ENCODE measurements around the gene OS9. TPM values are rescaled to one million over a fixed set of nuclear protein-coding genes. Genes with fewer than 3 reads are reported as not detected.
"Not testable (repeated sequence)": the region's sequence is repeated elsewhere in the genome, so short reads cannot be mapped to it uniquely, and the experiment has no call there.

Gene OS9
- total RNA-seq, 4 donors from 2014 or later, result 262 to 393 (median 286) TPM

- Histone ChIP-seq H3K27ac (no peak overlapping the region), H3K4me1 (no peaks in the 10 kb centered on the region), H3K36me3 (no peaks in the 10 kb centered on the region), H3K27me3 (no peaks in the 10 kb centered on the region), H3K4me3 (replicated peaks in 1 of 3) (no peak overlapping the region), H3K9me3 (no peaks in the 10 kb centered on the region)
- WGBS, 2 donors, result 73 to 86% methylated on average over 6 of the region's 6 CpGs
- TF ChIP-seq POLR2A (IDR thresholded peaks at IDR 0.05), result no peak
- TF ChIP-seq, protein P1, sequence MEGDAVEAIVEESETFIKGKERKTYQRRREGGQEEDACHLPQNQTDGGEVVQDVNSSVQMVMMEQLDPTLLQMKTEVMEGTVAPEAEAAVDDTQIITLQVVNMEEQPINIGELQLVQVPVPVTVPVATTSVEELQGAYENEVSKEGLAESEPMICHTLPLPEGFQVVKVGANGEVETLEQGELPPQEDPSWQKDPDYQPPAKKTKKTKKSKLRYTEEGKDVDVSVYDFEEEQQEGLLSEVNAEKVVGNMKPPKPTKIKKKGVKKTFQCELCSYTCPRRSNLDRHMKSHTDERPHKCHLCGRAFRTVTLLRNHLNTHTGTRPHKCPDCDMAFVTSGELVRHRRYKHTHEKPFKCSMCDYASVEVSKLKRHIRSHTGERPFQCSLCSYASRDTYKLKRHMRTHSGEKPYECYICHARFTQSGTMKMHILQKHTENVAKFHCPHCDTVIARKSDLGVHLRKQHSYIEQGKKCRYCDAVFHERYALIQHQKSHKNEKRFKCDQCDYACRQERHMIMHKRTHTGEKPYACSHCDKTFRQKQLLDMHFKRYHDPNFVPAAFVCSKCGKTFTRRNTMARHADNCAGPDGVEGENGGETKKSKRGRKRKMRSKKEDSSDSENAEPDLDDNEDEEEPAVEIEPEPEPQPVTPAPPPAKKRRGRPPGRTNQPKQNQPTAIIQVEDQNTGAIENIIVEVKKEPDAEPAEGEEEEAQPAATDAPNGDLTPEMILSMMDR (IDR thresholded peaks at IDR 0.05), result no peak
- DNase-seq, result no peak
- intact Hi-C loops (cut with DNase I), result no loop called here
These were observed 21.1 kb upstream of the OS9 start for GRCh38 chr12:57672801-57673200.

DNA sequence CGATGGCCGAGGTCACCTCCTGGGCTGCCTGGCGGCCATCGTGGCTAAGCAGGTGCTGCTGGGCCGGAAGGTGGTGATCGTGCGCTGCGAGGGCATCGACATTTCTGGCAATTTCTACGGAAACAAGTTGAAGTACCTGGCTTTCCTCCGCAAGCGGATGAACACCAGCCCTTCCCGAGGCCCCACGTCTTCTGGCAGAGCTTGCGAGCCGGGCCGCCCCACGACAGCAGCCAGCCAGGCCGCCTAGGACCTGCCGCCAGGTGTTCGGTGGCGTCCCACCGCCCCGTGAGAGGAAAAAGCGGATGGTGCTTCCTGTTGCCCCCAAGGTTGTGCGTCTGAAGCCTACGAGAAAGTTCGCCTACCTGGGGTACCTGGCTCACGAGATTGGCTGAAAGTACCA lies 19.2 kb upstream of the OS9 start:
- TF ChIP-seq, protein P1 (IDR thresholded peaks at IDR 0.05), result no peak
- TF ChIP-seq POLR2A (IDR thresholded peaks at IDR 0.05), result no peak
- H3K27me3 ChIP-seq, result no peaks in the 10 kb centered on the region
- no peaks in the 10 kb centered on the region for H3K4me1 ChIP-seq
- no peak for DNase-seq
- no peaks in the 10 kb centered on the region for H3K9me3 ChIP-seq
- H3K4me3 ChIP-seq (replicated peaks in 1 of 3), result no peak overlapping the region
- H3K36me3 ChIP-seq, result no peaks in the 10 kb centered on the region
- intact Hi-C loops (cut with DNase I), result no loop called here
- H3K27ac ChIP-seq, result no peak overlapping the region
- WGBS, 2 donors, result 88 to 91% methylated on average over 24 of the region's 29 CpGs

GRCh38 chr12:57677947-57678346 lies 16.0 kb upstream of the OS9 start:
- intact Hi-C loops (cut with DNase I), result not testable (repeated sequence)

DNA sequence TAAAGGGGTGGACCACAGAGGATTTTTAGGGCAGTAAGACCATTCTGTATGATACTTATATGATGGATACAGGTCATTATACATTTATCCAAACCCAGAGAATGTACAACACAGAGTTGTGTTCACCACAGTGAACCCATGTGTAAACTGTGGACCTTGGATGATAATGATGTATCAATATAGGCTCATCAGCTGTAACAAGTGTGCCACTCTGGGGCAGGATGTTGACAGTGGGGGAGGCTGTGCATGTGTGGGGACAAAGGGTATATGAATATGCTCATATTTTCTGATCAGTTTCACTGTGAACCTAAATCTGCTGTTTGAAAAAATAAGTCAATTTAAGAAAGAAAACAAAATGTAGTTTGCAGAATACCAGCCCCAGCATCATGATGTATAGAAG lies 14.2 kb upstream of the OS9 start:
- no peak for DNase-seq
- no peak overlapping the region for H3K27ac ChIP-seq
- no peaks in the 10 kb centered on the region for H3K27me3 ChIP-seq
- H3K4me3 ChIP-seq (replicated peaks in 1 of 3), result no peak overlapping the region
- no peaks in the 10 kb centered on the region for H3K36me3 ChIP-seq
- H3K4me1 ChIP-seq, result no peaks in the 10 kb centered on the region
- intact Hi-C loops (cut with DNase I), result no loop called here
- TF ChIP-seq, protein P1 (IDR thresholded peaks at IDR 0.05), result no peak
- no peak for TF ChIP-seq POLR2A (IDR thresholded peaks at IDR 0.05)
- H3K9me3 ChIP-seq, result no peaks in the 10 kb centered on the region

More at GRCh38 chr12:57677947-57678346, 16.0 kb upstream of the OS9 start:
- H3K4me3 ChIP-seq (replicated peaks in 1 of 3); H3K4me1 ChIP-seq; DNase-seq; H3K36me3 ChIP-seq; H3K27ac ChIP-seq; H3K9me3 ChIP-seq; H3K27me3 ChIP-seq: not testable (repeated sequence)
- 89 to 97% methylated on average over 9 of the region's 9 CpGs for WGBS, 2 donors

DNA sequence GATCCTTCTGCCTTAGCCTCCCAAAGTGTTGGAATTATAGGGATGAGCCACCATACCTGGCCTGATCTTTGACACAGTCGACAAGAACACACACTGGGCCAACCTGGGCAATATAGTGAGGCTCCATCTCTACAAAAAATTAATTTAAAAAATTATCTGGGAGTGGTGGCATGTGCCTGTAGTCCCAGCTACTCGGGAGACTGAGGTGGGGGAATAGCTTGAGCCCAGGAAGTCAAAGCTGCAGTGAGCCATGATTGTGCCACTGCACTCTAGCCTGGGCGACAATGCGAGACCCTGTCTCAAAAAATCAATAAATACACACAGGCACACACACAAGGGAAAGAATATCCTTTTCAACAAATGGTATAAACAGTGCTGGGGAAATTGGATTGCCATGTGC lies 6.1 kb upstream of the OS9 start:
- no peaks in the 10 kb centered on the region for H3K27me3 ChIP-seq
- WGBS, 2 donors, result 79 to 86% methylated on average over 4 of the region's 4 CpGs
- intact Hi-C loops (cut with DNase I), result no loop called here
- no peaks in the 10 kb centered on the region for H3K9me3 ChIP-seq
- no peak for DNase-seq
- TF ChIP-seq, protein P1 (IDR thresholded peaks at IDR 0.05), result no peak
- TF ChIP-seq POLR2A (IDR thresholded peaks at IDR 0.05), result no peak
- no peak overlapping the region for H3K4me3 ChIP-seq (replicated peaks in 1 of 3)
- H3K4me1 ChIP-seq, result no peaks in the 10 kb centered on the region
- no peaks in the 10 kb centered on the region for H3K36me3 ChIP-seq
- H3K27ac ChIP-seq, result no peak overlapping the region

DNA sequence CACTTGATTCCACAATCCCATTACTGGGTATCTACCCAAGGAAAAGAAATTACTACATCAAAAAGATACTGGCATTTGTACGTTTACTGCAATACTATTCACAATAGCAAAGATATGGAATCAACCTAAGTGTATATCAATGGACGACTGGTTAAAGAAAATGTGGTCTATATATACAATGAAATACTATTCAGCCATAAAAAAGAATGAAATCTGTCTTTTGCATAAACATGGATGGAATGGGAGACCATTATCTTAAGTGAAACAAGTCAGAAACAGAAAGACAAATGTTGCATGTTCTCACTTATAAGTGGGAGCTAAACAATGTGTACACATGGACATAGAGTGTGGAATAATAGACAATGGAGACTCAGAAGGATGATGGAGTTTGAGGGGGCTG lies 5.0 kb upstream of the OS9 start:
- no peaks in the 10 kb centered on the region for H3K9me3 ChIP-seq
- no peak for DNase-seq
- 66 to 72% methylated on average over 2 of the region's 2 CpGs for WGBS, 2 donors
- no peak overlapping the region for H3K4me3 ChIP-seq (replicated peaks in 1 of 3)
- H3K4me1 ChIP-seq, result no peaks in the 10 kb centered on the region
- H3K27ac ChIP-seq, result no peak overlapping the region
- no peaks in the 10 kb centered on the region for H3K27me3 ChIP-seq
- intact Hi-C loops (cut with DNase I), result no loop called here
- TF ChIP-seq POLR2A (IDR thresholded peaks at IDR 0.05), result no peak
- TF ChIP-seq, protein P1 (IDR thresholded peaks at IDR 0.05), result no peak
- H3K36me3 ChIP-seq, result no peaks in the 10 kb centered on the region
